Stromal cell of bone marrow (primary cell): ENCODE measurements around the gene TTLL7.
"Not testable (repeated sequence)": the region's sequence is repeated elsewhere in the genome, so short reads cannot be mapped to it uniquely, and the experiment has no call there.

Source experiments
- DNase-seq: peaks from one replicate; pipeline ENCODE4 v3.0.0-alpha.2; 2012; ENCODE audit warnings: low read depth

Gene TTLL7

GRCh38 chr1:83995649-83996048, 3.3 kb downstream of the TTLL7 start:
- no peak for DNase-seq

DNA sequence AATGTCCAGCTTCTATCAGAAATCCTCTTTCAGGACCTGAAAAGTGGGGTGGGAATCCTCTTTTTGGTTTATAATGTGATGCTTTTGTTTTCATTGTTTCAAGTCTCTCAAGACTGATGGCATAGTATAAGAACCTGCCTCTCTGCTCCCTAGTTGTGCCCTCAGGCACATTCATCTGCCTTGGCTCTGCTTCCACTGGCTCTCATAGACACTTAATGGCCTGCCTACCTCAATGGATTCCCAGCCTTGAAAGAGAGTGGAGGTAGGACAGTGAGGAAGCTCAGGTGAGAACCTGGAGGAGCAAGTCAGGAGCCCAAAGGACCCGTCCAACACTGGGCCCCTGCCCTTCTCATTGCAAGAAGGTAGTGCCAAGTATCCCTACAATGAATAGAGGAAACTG, 4.8 kb downstream of the TTLL7 start:
- no peak for DNase-seq

DNA sequence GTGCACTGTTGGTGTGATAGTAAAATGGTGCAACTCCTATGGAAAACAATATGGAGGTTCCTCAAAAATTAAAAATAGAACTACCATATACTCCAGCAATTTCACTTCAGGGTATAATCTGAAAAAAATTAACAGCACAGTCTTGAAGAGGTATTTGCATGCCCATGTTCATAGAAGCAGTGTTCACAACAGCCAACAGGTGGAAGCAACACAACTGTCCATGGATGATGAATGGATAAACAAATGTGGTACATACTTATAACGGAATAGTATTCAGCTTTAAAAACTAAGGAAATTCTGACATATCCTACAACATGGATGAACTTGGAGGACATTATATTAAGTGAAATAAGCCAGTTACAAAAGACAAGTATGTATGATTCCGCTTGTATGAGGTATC, 8.2 kb downstream of the TTLL7 start:
- no peak for DNase-seq

DNA sequence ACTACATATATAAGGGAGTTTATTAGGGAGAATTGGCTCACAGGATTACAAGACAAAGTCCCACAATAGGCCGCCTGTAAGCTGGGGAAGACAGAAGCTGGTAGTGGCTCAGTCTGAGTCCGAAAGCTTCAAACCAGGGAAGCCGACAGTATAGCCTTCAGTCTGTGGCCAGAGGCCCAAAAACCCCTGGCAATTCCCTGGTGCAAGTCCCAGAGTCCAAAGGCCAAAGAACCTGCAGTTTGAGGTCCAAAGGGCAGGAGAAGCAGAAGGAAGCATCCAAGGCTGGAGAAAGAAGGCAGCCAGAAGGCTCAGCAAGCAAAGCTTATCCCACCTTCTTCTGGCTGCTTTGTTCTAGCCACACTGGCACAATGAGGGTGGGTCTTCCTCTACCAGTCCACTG, 13.9 kb downstream of the TTLL7 start:
- no peak for DNase-seq

GRCh38 chr1:83983918-83984317, 15.0 kb downstream of the TTLL7 start:
- not testable (repeated sequence) for DNase-seq

DNA sequence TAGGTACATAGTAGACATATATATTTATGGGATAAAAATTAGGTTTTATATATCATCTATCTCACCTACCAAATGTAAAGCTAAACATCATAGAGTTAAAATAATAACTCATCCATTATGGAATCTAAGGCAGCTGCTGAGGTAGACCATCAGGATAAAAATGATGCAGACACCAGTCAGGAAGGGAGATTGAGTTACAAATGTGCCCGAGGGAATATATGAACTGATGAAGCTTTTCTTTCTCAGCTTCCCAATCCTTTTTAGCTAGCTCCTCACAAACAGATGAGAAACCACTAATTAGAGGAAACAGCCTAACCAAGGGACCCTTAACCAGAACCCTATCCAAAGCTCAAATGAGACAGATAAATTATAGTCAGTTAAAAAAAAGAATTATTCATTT, 20.9 kb downstream of the TTLL7 start:
- DNase-seq, result no peak

- no peak for DNase-seq
Measured at GRCh38 chr1:83976920-83977319, 22.0 kb downstream of the TTLL7 start.

DNA sequence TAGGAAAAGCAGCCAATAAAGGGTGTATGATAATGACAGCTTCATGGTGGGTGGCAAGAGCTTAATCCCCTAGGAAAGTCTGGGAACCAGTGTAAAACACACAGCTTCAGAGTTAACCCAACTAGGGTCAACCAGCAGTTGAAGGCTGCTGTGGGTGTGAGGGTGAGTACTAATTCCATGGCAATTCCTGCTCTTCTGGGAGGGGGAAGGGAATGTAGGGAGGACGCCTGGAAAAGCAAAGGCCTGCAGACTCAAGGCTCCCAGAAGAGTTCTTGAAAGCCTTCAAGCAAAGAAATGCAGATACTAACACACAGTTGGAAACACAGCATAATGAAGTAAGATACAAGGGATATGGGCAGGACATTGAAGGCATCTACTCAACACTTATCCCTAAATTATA, 28.1 kb downstream of the TTLL7 start:
- no peak for DNase-seq

GRCh38 chr1:83970114-83970513, 28.8 kb downstream of the TTLL7 start:
- no peak for DNase-seq

DNA sequence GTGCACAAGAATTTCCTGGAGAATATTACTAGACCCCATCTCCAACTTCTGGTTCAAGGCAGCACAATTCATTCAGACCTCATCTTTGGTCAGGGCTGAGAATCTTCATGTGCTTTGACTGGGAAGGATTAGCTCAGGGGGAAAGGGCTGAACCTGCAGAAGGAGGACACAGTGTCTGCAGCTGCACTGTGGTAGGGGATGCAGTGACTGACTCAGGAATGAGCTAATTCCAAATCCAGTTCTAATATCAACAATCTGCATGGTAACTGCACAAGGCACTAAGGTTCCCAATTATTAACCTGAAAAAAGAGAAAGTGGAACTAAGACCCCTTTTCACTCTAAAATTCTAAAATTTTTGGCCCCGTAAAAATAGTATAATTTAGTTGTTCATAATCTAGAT, 31.6 kb downstream of the TTLL7 start:
- no peak for DNase-seq

DNA sequence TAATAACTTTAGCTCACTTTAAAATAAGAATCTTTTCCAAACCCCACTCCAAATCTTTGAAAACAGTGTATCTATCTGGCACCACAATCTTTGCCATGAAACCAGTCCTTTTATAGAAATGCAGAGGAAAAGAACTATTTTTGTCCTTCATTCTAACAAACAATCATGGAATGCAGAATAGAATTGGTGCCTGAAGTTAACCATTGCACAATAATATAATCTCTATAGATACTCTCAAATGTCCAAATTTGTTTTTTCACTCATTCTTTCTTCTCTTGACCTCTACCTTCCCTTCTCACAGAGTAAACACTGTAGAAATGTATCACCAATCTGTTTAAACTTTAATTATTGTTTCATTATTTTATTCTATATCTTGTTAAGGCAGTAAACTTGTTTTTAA, 34.8 kb downstream of the TTLL7 start:
- no peak for DNase-seq

DNA sequence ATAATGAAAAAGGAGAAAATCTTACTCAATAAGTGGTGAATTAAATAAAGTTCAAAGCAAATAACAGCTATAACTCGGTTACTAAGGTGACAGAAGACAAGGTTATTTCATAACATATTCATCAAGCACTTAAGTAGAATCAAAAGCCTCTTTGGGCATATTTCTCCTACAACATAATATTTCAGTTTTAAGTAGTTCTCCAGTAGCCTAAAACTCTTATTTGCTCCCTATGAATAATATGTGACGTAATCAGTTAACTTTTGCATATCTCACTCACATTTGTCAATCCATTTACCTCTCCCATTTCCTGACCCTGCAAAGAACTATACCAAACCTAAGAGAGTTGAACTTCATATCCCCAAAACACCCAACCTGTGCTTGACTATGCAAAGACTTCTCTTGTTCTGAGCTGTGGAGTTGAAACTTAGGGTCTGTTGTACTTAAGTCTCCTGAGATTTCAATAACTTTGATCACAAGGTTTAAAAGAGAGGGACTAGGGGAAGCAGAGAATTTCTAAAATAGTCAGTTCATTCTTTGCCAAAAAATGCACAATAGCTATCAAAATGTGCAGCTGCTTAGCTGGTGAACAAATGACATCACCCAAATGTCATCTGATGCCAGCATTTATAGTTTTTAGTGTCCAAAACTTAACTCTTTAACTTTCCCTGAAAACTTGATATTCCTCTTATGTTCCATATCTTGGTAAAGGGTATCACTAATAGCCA, 37.2 kb downstream of the TTLL7 start:
- no peak for DNase-seq

- no peak for DNase-seq
Measured at GRCh38 chr1:83960669-83961277, 38.2 kb downstream of the TTLL7 start.

- peak; percentile 21 for DNase-seq
Measured at GRCh38 chr1:83959824-83960498, 39.0 kb downstream of the TTLL7 start.

- no peak for DNase-seq
Measured at GRCh38 chr1:83958704-83959103, 40.2 kb downstream of the TTLL7 start.

DNA sequence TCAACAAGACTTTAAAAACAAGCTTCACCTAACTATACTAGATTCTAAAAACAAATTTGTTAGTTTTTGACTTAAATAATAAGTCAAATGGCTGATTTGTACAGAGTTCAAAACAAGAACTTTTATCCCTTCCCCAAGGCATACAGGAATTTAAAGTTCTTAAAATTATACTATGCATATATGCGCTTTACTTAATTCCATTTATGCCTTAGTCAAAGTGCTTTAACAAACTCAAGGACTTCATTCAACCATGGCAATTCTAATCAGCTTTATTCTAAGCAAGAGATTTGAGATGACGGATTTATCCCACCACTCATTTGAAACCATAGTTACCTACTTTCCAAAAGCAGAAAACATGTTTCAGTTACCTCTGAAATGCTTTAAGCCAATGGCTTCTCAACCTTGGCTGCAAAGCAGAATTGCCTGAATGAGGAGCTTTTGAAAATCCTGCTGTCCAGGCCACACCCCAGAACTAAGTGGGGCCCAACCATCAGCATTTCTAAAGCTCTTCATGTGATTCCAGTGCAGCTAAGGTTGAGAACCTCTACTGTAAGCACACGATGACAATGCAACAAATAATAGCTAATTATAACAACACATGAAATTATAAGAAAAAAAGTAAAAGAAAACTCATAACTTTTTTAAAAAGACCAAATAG, 44.6 kb downstream of the TTLL7 start:
- DNase-seq, result no peak

- DNase-seq, result no peak
Measured at GRCh38 chr1:83950106-83950661, 48.7 kb downstream of the TTLL7 start.

DNA sequence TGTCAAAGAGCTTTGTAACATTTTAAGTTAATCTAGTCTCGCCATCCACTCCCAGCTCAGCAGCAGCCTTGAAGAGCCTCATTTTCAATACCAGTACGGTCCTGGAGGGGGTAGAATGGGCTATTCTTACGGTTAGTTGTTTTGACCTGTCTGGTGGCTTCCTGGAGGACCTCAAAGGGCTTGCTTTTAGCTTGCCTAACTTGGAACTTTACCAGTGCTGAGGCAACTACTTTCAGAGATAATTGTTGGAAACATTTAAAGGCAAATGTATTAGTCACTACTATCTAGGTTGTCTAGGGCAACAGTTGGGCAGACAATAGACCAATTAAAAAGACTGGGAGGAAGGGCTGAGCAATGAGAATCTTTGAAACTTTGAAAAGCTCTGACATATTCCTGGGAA, 56.0 kb downstream of the TTLL7 start:
- DNase-seq, result peak; percentile 41

DNA sequence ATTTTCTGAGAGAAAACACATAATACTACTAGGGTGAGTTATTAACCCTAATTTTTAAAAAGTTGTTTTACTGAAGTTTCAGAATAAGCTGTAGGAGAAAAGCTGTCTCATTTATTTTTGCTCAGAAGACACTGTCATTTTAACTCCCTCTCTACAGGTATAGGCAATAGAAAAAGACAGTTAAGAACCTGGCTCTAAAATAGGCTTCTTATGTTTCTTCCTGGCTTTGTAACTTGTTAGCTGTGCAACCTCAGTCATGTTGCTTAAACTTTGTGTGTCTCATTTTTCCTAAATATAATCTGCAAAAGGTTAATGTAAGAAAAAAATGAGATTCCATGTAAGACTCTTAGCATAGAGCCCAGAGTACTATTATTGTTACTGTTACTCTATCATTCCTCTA, 64.4 kb downstream of the TTLL7 start:
- DNase-seq, result no peak

DNA sequence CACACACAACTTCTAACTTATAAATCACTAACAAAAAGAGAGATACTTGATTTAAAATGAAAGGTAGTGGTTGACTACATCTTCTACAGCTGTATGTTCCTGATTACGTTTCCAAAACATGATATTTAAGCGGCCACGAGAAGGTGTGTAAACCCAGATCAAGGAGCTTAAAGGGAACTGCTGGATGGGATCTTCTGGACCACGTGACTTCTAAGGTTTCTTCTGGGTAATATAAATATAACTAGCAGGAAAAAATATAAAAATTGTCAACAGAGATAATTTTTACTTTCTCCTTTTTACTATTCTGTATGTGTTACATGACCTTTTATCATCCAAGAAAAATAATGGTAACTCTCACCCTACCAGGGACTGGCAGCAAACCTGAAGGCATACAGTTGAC, 66.2 kb downstream of the TTLL7 start:
- no peak for DNase-seq

DNA sequence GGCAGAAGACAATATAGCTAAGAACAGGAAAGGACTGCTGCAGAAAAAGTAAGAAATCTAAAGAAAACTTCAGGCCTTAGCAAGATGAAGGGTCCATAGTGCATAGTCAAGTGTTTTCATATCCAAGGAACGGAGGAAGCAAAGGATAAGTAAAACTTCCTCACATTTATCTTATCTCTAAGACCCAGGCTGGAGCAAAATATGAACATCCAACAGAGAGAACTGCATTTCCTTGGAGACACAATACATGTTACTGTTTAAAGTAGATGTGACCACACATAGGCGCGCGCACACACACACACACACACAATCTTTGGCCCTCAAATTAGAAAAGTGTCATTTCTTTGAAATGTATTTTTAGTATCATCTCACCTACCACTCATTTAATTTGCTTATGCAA, 66.7 kb downstream of the TTLL7 start:
- no peak for DNase-seq

DNA sequence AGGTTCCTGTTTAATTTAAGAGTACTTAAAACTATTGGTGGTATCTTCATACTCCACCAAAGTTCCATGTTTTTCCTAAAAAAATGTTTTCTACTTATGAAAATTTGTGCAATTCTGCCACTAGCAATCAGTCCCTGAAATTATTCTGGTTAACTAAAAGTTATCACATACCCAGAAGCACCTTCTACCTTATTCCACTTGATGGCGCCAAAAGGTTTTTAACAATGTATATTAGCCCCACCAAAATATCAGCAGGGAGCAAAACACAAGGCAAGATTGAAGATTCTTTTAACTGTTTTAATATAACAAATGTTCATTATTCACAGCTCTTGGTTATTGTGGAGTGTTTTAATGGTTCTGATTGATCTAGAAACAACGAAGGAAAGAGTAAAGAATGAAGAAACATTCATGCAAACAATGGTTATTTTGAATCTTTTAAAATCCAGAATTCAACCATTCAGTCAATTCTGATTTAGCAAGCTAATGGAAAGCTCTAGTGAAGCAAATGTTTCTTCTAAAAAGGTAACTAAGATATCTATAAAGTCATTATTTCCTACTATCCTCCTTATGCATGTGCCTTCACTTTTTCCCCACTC, 67.2 kb downstream of the TTLL7 start:
- peak; percentile 47 for DNase-seq
